Astrocyte (in vitro differentiated cells and primary cell): ENCODE measurements around the gene ZNF70.

ENCODE experiments used
- CTCF ChIP-seq: IDR thresholded peaks from 2 replicates; pipeline ENCODE4 v1.5.1; 2011; ENCODE audit warnings: low read depth, mild to moderate bottlenecking, inconsistent platforms, low read length, moderate library complexity; ENCODE audit not compliant: insufficient read depth
- EZH2 ChIP-seq: IDR thresholded peaks from 2 replicates; pipeline ENCODE4 v1.6.1; 2012; ENCODE audit warnings: mild to moderate bottlenecking, low read length, inconsistent platforms; ENCODE audit not compliant: insufficient read depth

- no peak for TF ChIP-seq CTCF
- no peak for TF ChIP-seq EZH2
Observed at GRCh38 chr22:23787600-23787896, 36.6 kb upstream of the ZNF70 start.
